GM21576 (cell line): ENCODE results near the gene TNP2.
"Not testable (repeated sequence)": the region's sequence is repeated elsewhere in the genome, so short reads cannot be mapped to it uniquely, and the experiment has no call there.

Experiments
- ATAC-seq: cut with Tn5 transposase; IDR thresholded peaks from one replicate; pipeline ENCODE4 v1.9.1; 2021; ENCODE audit warnings: mild to moderate bottlenecking, moderate library complexity; ENCODE audit not compliant: unreplicated experiment

TNP2 gene

GRCh38 chr16:11301645-11302501 lies 32.7 kb upstream of the TNP2 start:
- ATAC-seq, result no peak

GRCh38 chr16:11300560-11300892 lies 31.4 kb upstream of the TNP2 start:
- ATAC-seq, result no peak

GRCh38 chr16:11299865-11300559 lies 30.9 kb upstream of the TNP2 start:
- ATAC-seq, result no peak

- not testable (repeated sequence) for ATAC-seq
Measured at GRCh38 chr16:11298950-11299547, 29.9 kb upstream of the TNP2 start.

- ATAC-seq, result no peak
Measured at GRCh38 chr16:11298143-11298900, 29.2 kb upstream of the TNP2 start.

GRCh38 chr16:11297492-11298142 lies 28.5 kb upstream of the TNP2 start:
- ATAC-seq, result peak; percentile 68

- no peak for ATAC-seq
Measured at GRCh38 chr16:11296706-11297491, 27.8 kb upstream of the TNP2 start.

GRCh38 chr16:11296351-11296705 lies 27.2 kb upstream of the TNP2 start:
- ATAC-seq, result no peak

- no peak for ATAC-seq
Measured at GRCh38 chr16:11295672-11296071, 26.5 kb upstream of the TNP2 start.

GRCh38 chr16:11292076-11292748 lies 23.1 kb upstream of the TNP2 start:
- no peak for ATAC-seq

- ATAC-seq, result no peak
Measured at GRCh38 chr16:11291091-11291703, 22.1 kb upstream of the TNP2 start.

GRCh38 chr16:11290102-11290893 lies 21.2 kb upstream of the TNP2 start:
- no peak for ATAC-seq

GRCh38 chr16:11289696-11290095 lies 20.6 kb upstream of the TNP2 start:
- not testable (repeated sequence) for ATAC-seq

GRCh38 chr16:11289202-11289601 lies 20.1 kb upstream of the TNP2 start:
- no peak for ATAC-seq

GRCh38 chr16:11285842-11286241 lies 16.7 kb upstream of the TNP2 start:
- ATAC-seq, result no peak

GRCh38 chr16:11283820-11284248 lies 14.7 kb upstream of the TNP2 start:
- ATAC-seq, result no peak

GRCh38 chr16:11280616-11281522 lies 11.7 kb upstream of the TNP2 start, which contains the start of gene PRM1:
Gene PRM1 (minus strand): TSS chr16:11281330. CDS start chr16:11281238, 92 bp downstream.
- no peak for ATAC-seq
